HepG2 (cell line): ENCODE measurements around the gene AMDHD1. TPM values are rescaled to one million over a fixed set of nuclear protein-coding genes. Genes with fewer than 3 reads are reported as not detected.

Experiments
- ATAC-seq: fragments of 200-7000 bp; cut with Tn5 transposase; 3 replicates; pipeline ENCODE4 v1.9.1; 2020; ENCODE audit warnings: mild to moderate bottlenecking, moderate library complexity
- BruUV-seq: library from RNA; stranded (reverse); fragments of 400-500 nt; replicated peaks from 2 replicates; lab custom pipeline; 2021; lab: Mats Ljungman, UMichigan
- CTCF ChIA-PET: fragments of 300-600 bp; formaldehyde crosslinking; extraction: SDS; loops from one replicate; lab custom pipeline; 2021; ENCODE audit warnings: low total read pairs, inconsistent platforms, low intra/inter-chr PET ratio; lab: Yijun Ruan, JAX
- POLR2A ChIA-PET: fragments of 350-600 bp; sonication (Branson Sonifier 250); formaldehyde crosslinking; loops from one replicate; lab custom pipeline; 2020; ENCODE audit warnings: antibody characterized with exemption, inconsistent platforms; lab: Yijun Ruan, JAX
- DNase-seq: peaks from one replicate; pipeline ENCODE4 v3.0.0-alpha.2; 2015; ENCODE audit warnings: low spot score
- FAIRE-seq: peaks from 3 replicates; lab custom pipeline; 2011; peaks lifted over from hg19 to GRCh38; lab: Jason Lieb, UNC
- H2AFZ ChIP-seq: one replicate; pipeline ENCODE4 v1.6.1; 2011; ENCODE audit warnings: low read length, inconsistent platforms
- H3K27ac ChIP-seq: fragments of 300-600 bp; 3 replicates; pipeline ENCODE4 v1.8.0; 2011; ENCODE audit warnings: mixed run types, mild to moderate bottlenecking, mixed read lengths, low read length, inconsistent platforms; ENCODE audit not compliant: insufficient read depth; ENCODE audit errors: extremely low read length
- H3K27me3 ChIP-seq, 2 experiments: fragments of 200-600 bp in 1 of 2; 2 replicates in 1 of 2; 3 replicates in 1 of 2; pipeline versions ENCODE4 v1.6.0 to v1.8.0; 2011; ENCODE audit warnings: low read length in 2 of 2, mild to moderate bottlenecking in 2 of 2, moderate library complexity in 2 of 2, inconsistent platforms in 1 of 2; ENCODE audit not compliant: insufficient read depth in 2 of 2, control insufficient read depth in 1 of 2
- H3K36me3 ChIP-seq, 2 experiments: fragments of 200-600 bp in 1 of 2; replicated peaks in 1 of 2; 2 replicates in 1 of 2; 3 replicates in 1 of 2; pipeline versions ENCODE4 v1.5.1 to v1.8.0; 2011; ENCODE audit warnings: low read length in 2 of 2, inconsistent platforms in 1 of 2; ENCODE audit not compliant: insufficient read depth in 2 of 2, control insufficient read depth in 1 of 2
- H3K4me1 ChIP-seq: 2 replicates; pipeline ENCODE4 v1.5.1; 2012; ENCODE audit warnings: low read length, inconsistent platforms; ENCODE audit not compliant: insufficient read depth
- H3K4me2 ChIP-seq: 2 replicates; pipeline ENCODE4 v1.6.0; 2011; ENCODE audit warnings: low read depth, low read length, inconsistent platforms
- H3K4me3 ChIP-seq, 3 experiments: fragments of 200-600 bp in 1 of 3; sonication (generic), shearing (Covaris generic) in 1 of 3; replicated peaks in 1 of 3; 2 replicates each; pipeline ENCODE4 v1.5.1; 2011 to 2016; ENCODE audit warnings: low read length in 3 of 3, inconsistent platforms in 2 of 3, low read depth in 2 of 3, mild to moderate bottlenecking in 2 of 3, control low read depth in 1 of 3, mixed read lengths in 1 of 3; ENCODE audit not compliant: insufficient read depth in 1 of 3
- H3K79me2 ChIP-seq: one replicate; pipeline ENCODE4 v1.6.1; 2011; ENCODE audit warnings: low read length, inconsistent platforms; ENCODE audit not compliant: insufficient read depth
- H3K9ac ChIP-seq: 2 replicates; pipeline ENCODE4 v1.6.0; 2011; ENCODE audit warnings: mild to moderate bottlenecking, low read depth, low read length, inconsistent platforms; ENCODE audit not compliant: insufficient read depth
- H3K9me3 ChIP-seq: 2 replicates; pipeline ENCODE4 v1.5.1; 2012; ENCODE audit warnings: mild to moderate bottlenecking, low read length
- H4K20me1 ChIP-seq: 2 replicates; pipeline ENCODE4 v1.6.0; 2011; ENCODE audit warnings: inconsistent platforms, mild to moderate bottlenecking, low read length, moderate library complexity; ENCODE audit not compliant: insufficient read depth
- CBX5 ChIP-seq: sonication (generic); formaldehyde crosslinking; IDR thresholded peaks from 2 replicates; pipeline ENCODE4 v1.4.0; 2020; ENCODE audit warnings: missing genetic modification reagents, borderline replicate concordance
- FOXK1 ChIP-seq: sonication (generic); formaldehyde crosslinking; IDR thresholded peaks from 2 replicates; pipeline ENCODE4 v1.4.0; 2020; ENCODE audit warnings: low read depth, missing genetic modification reagents, borderline replicate concordance
- ISX ChIP-seq: sonication (generic); formaldehyde crosslinking; conservative IDR thresholded peaks from 2 replicates; pipeline ENCODE4 v1.5.0; 2020; ENCODE audit warnings: missing genetic modification reagents
- KDM4B ChIP-seq: sonication (generic); formaldehyde crosslinking; IDR thresholded peaks from 2 replicates; pipeline ENCODE4 v1.4.0; 2020; ENCODE audit warnings: missing genetic modification reagents
- MBNL3 ChIP-seq: fragments of 250-450 bp; sonication (Bioruptor Pico); conservative IDR thresholded peaks from 2 replicates; pipeline ENCODE4 v1.8.0; 2022; ENCODE audit warnings: mild to moderate bottlenecking, inconsistent platforms
- NR2F6 ChIP-seq, 2 experiments: IDR thresholded peaks; 2 replicates each; pipeline ENCODE4 v1.6.1; 2016; ENCODE audit warnings: antibody characterized with exemption in 1 of 2, mild to moderate bottlenecking in 1 of 2
- REL ChIP-seq: sonication (generic); formaldehyde crosslinking; conservative IDR thresholded peaks from 2 replicates; pipeline ENCODE4 v1.8.0; 2022; ENCODE audit warnings: mild to moderate bottlenecking, missing genetic modification reagents, moderate library complexity
- RFXANK ChIP-seq: IDR thresholded peaks from 2 replicates; pipeline ENCODE4 v1.6.1; 2016
- SUZ12 ChIP-seq: fragments of 150-350 bp; IDR thresholded peaks from 2 replicates; pipeline ENCODE4 v1.6.1; 2014; ENCODE audit warnings: low read depth, low read length
- ZC3H4 ChIP-seq: sonication (generic); formaldehyde crosslinking; IDR thresholded peaks from 2 replicates; pipeline ENCODE4 v1.4.0; 2020; ENCODE audit warnings: missing genetic modification reagents, borderline replicate concordance
- ZKSCAN1 ChIP-seq: fragments of 150-350 bp; IDR thresholded peaks from 2 replicates; pipeline ENCODE4 v1.6.1; 2014; ENCODE audit warnings: low read length
- ZNF660 ChIP-seq: sonication (generic); formaldehyde crosslinking; IDR thresholded peaks from 2 replicates; pipeline ENCODE4 v1.5.1; 2020; ENCODE audit warnings: mild to moderate bottlenecking, low read depth, missing genetic modification reagents, borderline replicate concordance
- ZNF816 ChIP-seq: sonication (generic); formaldehyde crosslinking; IDR thresholded peaks from 2 replicates; pipeline ENCODE4 v1.8.0; 2022; ENCODE audit warnings: missing genetic modification reagents, mild to moderate bottlenecking, borderline replicate concordance
- ZSCAN9 ChIP-seq: IDR thresholded peaks from 2 replicates; pipeline ENCODE4 v1.6.1; 2016; ENCODE audit warnings: borderline replicate concordance
- WGBS: methylation state at CpG from one replicate; pipeline ENCODE4 v1.1.6; 2017; ENCODE audit warnings: low lambda C conversion rate; 5-methylcytosine and 5-hydroxymethylcytosine counted together
- in situ Hi-C: cut with HindIII; loops from 2 replicates; pipeline ENCODE4 v1.10.0; 2017; ENCODE audit warnings: low pct_unique_long_range_greater_than_20kb; ENCODE audit not compliant: extremely low pct_ligation_motif_present
- intact Hi-C: fragments of 100-400 bp; cut with micrococcal nuclease; formaldehyde crosslinking; loops from one replicate; pipeline ENCODE4 v1.10.0; 2022; ENCODE audit not compliant: unreplicated experiment
- polyA plus RNA-seq, 8 experiments: library from polyadenylated mRNA; depleted of rRNA in 3 of 8; stranded (reverse) in 7 of 8; unstranded in 1 of 8; fragments of >200 nt; fragmentation: Illumina TruSeq in 4 of 8; extraction: Trizol in 4 of 8; gene quantifications; 2 replicates each; pipeline versions ENCODE4 v1.2.1 to v1.2.3, GENCODE V29; 2011 to 2016; ENCODE audit warnings: low read depth in 4 of 8, missing spikeins in 1 of 8, mixed read lengths in 1 of 8; ENCODE audit not compliant: insufficient read depth in 1 of 8
- total RNA-seq, 5 experiments: library from RNA; depleted of rRNA; stranded (reverse); fragments of >200 nt; fragmentation: Illumina TruSeq; extraction: Trizol; gene quantifications; 2 replicates each; pipeline ENCODE4 v1.2.3, GENCODE V29; 2016; ENCODE audit warnings: low read depth in 1 of 5
- TF ChIP-seq, protein P1 (sequence below), 2 experiments: fragments of 450-650 bp in 1 of 2; sonication (generic) in 1 of 2; formaldehyde crosslinking; IDR thresholded peaks; 2 replicates each; pipeline versions ENCODE4 v1.5.0 to v1.8.0; 2020 to 2022; ENCODE audit warnings: mild to moderate bottlenecking in 1 of 2, missing genetic modification reagents in 1 of 2
- TF ChIP-seq, protein P2 (sequence below): sonication (generic); formaldehyde crosslinking; IDR thresholded peaks from 2 replicates; pipeline ENCODE4 v1.5.1; 2020; ENCODE audit warnings: mild to moderate bottlenecking, missing genetic modification reagents, borderline replicate concordance

Gene AMDHD1
- total and polyA plus RNA-seq, 2 of the 13 experiments (the other 11 are each of a cell fraction or from before 2014, with no cell fraction given) = 6.5 to 29.6 TPM

GRCh38 chr12:95998611-95999286, 55.6 kb downstream of the AMDHD1 start:
- Histone ChIP-seq H3K4me3 (no peak overlapping the region), H3K9ac (no peak overlapping the region), H3K4me1 (peaks cover 54% of the 10 kb centered on the region), H3K4me2 (0 out of 2 replicates have a peak overlapping the region, but pooled peaks have one; percentile 8), H2AFZ (no peak overlapping the region), H4K20me1 (no peaks in the 10 kb centered on the region), H3K36me3 (peaks cover 3 to 12% of the 10 kb centered on the region in 2 experiments; a peak in 3 of 5 replicates), H3K79me2 (no peaks in the 10 kb centered on the region), H3K27me3 (no peaks in the 10 kb centered on the region), H3K27ac (no peak overlapping the region), H3K9me3 (no peaks in the 10 kb centered on the region)
- no TSS peak for BruUV-seq
- ATAC-seq (peak; percentile 86), FAIRE-seq (peak; percentile 70), DNase-seq (peak; percentile 65)
- in situ Hi-C loops = loop anchor here (5.0 to 25.0 kb wide), 2 partner anchors 81 to 411 kb away; no protein-coding TSS in a partner anchor
- intact Hi-C loops = loop anchor here (1.0 to 5.0 kb wide), 5 partner anchors 41 to 416 kb away; partner anchors contain the start of gene SNRPF
- 18% methylated on average over 7 of the region's 7 CpGs for WGBS
- ChIA-PET CTCF (interaction anchor here (1.8 to 3.6 kb wide), 3 partner anchors 78 to 179 kb away, joined by 6 to 35 read pairs (median 7); no protein-coding TSS in a partner anchor), POLR2A (interaction anchor here (0.5 to 2.1 kb wide), 10 partner anchors 20 to 140 kb away, joined by 3 to 21 read pairs (median 8); partner anchors contain the start of genes AMDHD1, CCDC38 and SNRPF)
- TF ChIP-seq KDM4B (CRISPR knock-in tag) (no peak), NR2F6 (IDR thresholded peaks at IDR 0.05) (no peak), NR2F6 (CRISPR knock-in tag; IDR thresholded peaks at IDR 0.05) (no peak), SUZ12 (no peak), ZKSCAN1 (no peak), ZNF816 (CRISPR knock-in tag) (no peak), RFXANK (CRISPR knock-in tag) (no peak), ZSCAN9 (CRISPR knock-in tag) (no peak), REL (CRISPR knock-in tag) (no peak), CBX5 (no peak), ZNF660 (CRISPR knock-in tag) (no peak), ISX (CRISPR knock-in tag) (no peak), ZC3H4 (CRISPR knock-in tag) (no peak), FOXK1 (no peak), MBNL3 (CRISPR knock-in tag) (no peak)
- TF ChIP-seq, protein P1, sequence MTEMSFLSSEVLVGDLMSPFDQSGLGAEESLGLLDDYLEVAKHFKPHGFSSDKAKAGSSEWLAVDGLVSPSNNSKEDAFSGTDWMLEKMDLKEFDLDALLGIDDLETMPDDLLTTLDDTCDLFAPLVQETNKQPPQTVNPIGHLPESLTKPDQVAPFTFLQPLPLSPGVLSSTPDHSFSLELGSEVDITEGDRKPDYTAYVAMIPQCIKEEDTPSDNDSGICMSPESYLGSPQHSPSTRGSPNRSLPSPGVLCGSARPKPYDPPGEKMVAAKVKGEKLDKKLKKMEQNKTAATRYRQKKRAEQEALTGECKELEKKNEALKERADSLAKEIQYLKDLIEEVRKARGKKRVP (CRISPR knock-in tag; IDR thresholded peaks at IDR 0.05) = no peak
- TF ChIP-seq, protein P2, sequence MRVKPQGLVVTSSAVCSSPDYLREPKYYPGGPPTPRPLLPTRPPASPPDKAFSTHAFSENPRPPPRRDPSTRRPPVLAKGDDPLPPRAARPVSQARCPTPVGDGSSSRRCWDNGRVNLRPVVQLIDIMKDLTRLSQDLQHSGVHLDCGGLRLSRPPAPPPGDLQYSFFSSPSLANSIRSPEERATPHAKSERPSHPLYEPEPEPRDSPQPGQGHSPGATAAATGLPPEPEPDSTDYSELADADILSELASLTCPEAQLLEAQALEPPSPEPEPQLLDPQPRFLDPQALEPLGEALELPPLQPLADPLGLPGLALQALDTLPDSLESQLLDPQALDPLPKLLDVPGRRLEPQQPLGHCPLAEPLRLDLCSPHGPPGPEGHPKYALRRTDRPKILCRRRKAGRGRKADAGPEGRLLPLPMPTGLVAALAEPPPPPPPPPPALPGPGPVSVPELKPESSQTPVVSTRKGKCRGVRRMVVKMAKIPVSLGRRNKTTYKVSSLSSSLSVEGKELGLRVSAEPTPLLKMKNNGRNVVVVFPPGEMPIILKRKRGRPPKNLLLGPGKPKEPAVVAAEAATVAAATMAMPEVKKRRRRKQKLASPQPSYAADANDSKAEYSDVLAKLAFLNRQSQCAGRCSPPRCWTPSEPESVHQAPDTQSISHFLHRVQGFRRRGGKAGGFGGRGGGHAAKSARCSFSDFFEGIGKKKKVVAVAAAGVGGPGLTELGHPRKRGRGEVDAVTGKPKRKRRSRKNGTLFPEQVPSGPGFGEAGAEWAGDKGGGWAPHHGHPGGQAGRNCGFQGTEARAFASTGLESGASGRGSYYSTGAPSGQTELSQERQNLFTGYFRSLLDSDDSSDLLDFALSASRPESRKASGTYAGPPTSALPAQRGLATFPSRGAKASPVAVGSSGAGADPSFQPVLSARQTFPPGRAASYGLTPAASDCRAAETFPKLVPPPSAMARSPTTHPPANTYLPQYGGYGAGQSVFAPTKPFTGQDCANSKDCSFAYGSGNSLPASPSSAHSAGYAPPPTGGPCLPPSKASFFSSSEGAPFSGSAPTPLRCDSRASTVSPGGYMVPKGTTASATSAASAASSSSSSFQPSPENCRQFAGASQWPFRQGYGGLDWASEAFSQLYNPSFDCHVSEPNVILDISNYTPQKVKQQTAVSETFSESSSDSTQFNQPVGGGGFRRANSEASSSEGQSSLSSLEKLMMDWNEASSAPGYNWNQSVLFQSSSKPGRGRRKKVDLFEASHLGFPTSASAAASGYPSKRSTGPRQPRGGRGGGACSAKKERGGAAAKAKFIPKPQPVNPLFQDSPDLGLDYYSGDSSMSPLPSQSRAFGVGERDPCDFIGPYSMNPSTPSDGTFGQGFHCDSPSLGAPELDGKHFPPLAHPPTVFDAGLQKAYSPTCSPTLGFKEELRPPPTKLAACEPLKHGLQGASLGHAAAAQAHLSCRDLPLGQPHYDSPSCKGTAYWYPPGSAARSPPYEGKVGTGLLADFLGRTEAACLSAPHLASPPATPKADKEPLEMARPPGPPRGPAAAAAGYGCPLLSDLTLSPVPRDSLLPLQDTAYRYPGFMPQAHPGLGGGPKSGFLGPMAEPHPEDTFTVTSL (CRISPR knock-in tag) = no peak
